GM18870 (cell line): Measurements from ENCODE around the gene TMPRSS13.

Experiments used
- ATAC-seq: cut with Tn5 transposase; IDR thresholded peaks from one replicate; pipeline ENCODE4 v1.9.1; 2021; ENCODE audit warnings: moderate library complexity; ENCODE audit not compliant: unreplicated experiment

TMPRSS13 gene

GRCh38 chr11:117900121-117900648, 29.0 kb downstream of the TMPRSS13 start:
- peak; percentile 43 for ATAC-seq

GRCh38 chr11:117898059-117898458, 31.1 kb downstream of the TMPRSS13 start:
- ATAC-seq = no peak

- ATAC-seq = no peak
These were observed 36.6 kb downstream of the TMPRSS13 start for GRCh38 chr11:117892651-117893050.

GRCh38 chr11:117891362-117891761, 37.8 kb downstream of the TMPRSS13 start:
- ATAC-seq = no peak

- ATAC-seq = no peak
These were observed 41.0 kb downstream of the TMPRSS13 start for GRCh38 chr11:117888139-117888566.

- no peak for ATAC-seq
These were observed 41.6 kb downstream of the TMPRSS13 start for GRCh38 chr11:117887431-117888138.

- no peak for ATAC-seq
These were observed 43.4 kb downstream of the TMPRSS13 start for GRCh38 chr11:117885777-117886176.

- ATAC-seq = no peak
These were observed 44.2 kb downstream of the TMPRSS13 start for GRCh38 chr11:117884994-117885393.

GRCh38 chr11:117883063-117883462, 46.1 kb downstream of the TMPRSS13 start:
- no peak for ATAC-seq

GRCh38 chr11:117882311-117882905, 46.8 kb downstream of the TMPRSS13 start:
- no peak for ATAC-seq

- ATAC-seq = no peak
These were observed 48.0 kb downstream of the TMPRSS13 start for GRCh38 chr11:117881217-117881616.

GRCh38 chr11:117879516-117880480, 49.4 kb downstream of the TMPRSS13 start:
- ATAC-seq = no peak

- ATAC-seq = no peak
These were observed 50.2 kb downstream of the TMPRSS13 start for GRCh38 chr11:117878939-117879475.

- no peak for ATAC-seq
These were observed 50.8 kb downstream of the TMPRSS13 start for GRCh38 chr11:117878314-117878938.

- no peak for ATAC-seq
These were observed 52.0 kb downstream of the TMPRSS13 start for GRCh38 chr11:117877120-117877784.

GRCh38 chr11:117876341-117877119, 52.7 kb downstream of the TMPRSS13 start, which contains the start of gene FXYD6:
TSS of gene FXYD6 (minus strand) at chr11:117876658. CDS start at chr11:117842776, 33,882 bp downstream.
- no peak for ATAC-seq

- no peak for ATAC-seq
These were observed 53.2 kb downstream of the TMPRSS13 start for GRCh38 chr11:117876059-117876340.

GRCh38 chr11:117875382-117876058, 53.7 kb downstream of the TMPRSS13 start:
- ATAC-seq = no peak

GRCh38 chr11:117874910-117875381, 54.3 kb downstream of the TMPRSS13 start:
- ATAC-seq = no peak
